Lung (tissue), 13 donors: ENCODE measurements around the gene CEND1. TPM values are rescaled to one million over a fixed set of nuclear protein-coding genes. Genes with fewer than 3 reads are reported as not detected.
"Not testable (repeated sequence)": the region's sequence is repeated elsewhere in the genome, so short reads cannot be mapped to it uniquely, and the experiment has no call there.

ENCODE experiments used
- ATAC-seq: fragments of 200-7000 bp; cut with Tn5 transposase; one replicate; pipeline ENCODE4 v1.9.1; 2020; ENCODE audit warnings: moderate number of reproducible peaks; ENCODE audit not compliant: insufficient read depth, low FRiP score
- DNase-seq, 3 donors: peaks; one replicate each; pipeline ENCODE4 v3.0.0-alpha.2; 2013 to 2017
- H3K27ac ChIP-seq, 2 donors: one replicate each; pipeline ENCODE4 v1.5.1; 2013; ENCODE audit warnings: mild to moderate bottlenecking in 2 of 2, moderate library complexity in 2 of 2, control low read depth in 1 of 2, inconsistent platforms in 1 of 2, low read depth in 1 of 2, low read length in 1 of 2
- H3K27me3 ChIP-seq, 3 donors: one replicate each; pipeline ENCODE4 v1.5.1; 2013; ENCODE audit warnings: low read length in 2 of 3; ENCODE audit not compliant: control insufficient read depth in 3 of 3, insufficient read depth in 3 of 3
- H3K36me3 ChIP-seq, 4 donors: one replicate each; pipeline ENCODE4 v1.5.1; 2013; ENCODE audit warnings: low read length in 4 of 4, mild to moderate bottlenecking in 1 of 4, moderate library complexity in 1 of 4; ENCODE audit not compliant: control insufficient read depth in 4 of 4, insufficient read depth in 4 of 4
- H3K4me1 ChIP-seq, 5 donors: one replicate each; pipeline ENCODE4 v1.5.1; 2013; ENCODE audit warnings: low read length in 5 of 5, mild to moderate bottlenecking in 2 of 5, moderate library complexity in 1 of 5; ENCODE audit not compliant: control insufficient read depth in 5 of 5, insufficient read depth in 5 of 5
- H3K4me3 ChIP-seq: one replicate; pipeline ENCODE4 v1.5.1; 2013; ENCODE audit warnings: mild to moderate bottlenecking, control low read depth, moderate library complexity
- H3K9ac ChIP-seq, 2 donors: one replicate each; pipeline ENCODE4 v1.5.1; 2013; ENCODE audit warnings: low read length in 2 of 2, control low read depth in 1 of 2; ENCODE audit not compliant: insufficient read depth in 1 of 2
- H3K9me3 ChIP-seq, 4 donors: one replicate each; pipeline ENCODE4 v1.5.1; 2013; ENCODE audit warnings: low read length in 3 of 4, mild to moderate bottlenecking in 1 of 4, moderate library complexity in 1 of 4; ENCODE audit not compliant: control insufficient read depth in 4 of 4, insufficient read depth in 3 of 4
- WGBS, 2 donors: extraction: QIAGEN DNeasy Blood & Tissue Kit; methylation state at CpG; one replicate each; pipeline ENCODE4 v1.1.7; 2013; 5-methylcytosine and 5-hydroxymethylcytosine counted together
- polyA plus RNA-seq, 2 donors: library from polyadenylated mRNA; stranded (reverse); fragments of 200-250 nt; gene quantifications; one replicate each; pipeline ENCODE4 v1.2.1, GENCODE V29; 2013
- small RNA-seq: library from RNA; depleted of rRNA; stranded (forward); fragments of <200 nt; gene quantifications from one replicate; pipeline ENCODE3, GENCODE V24; 2014; ENCODE audit warnings: low replicate concordance
- total RNA-seq, 2 donors: library from RNA; depleted of rRNA in 1 of 2; stranded (reverse); fragments of >200 nt in 1 of 2; gene quantifications; one replicate each; pipeline ENCODE4 v1.2.1, GENCODE V29; 2014 to 2021
- TF ChIP-seq, protein P1 (sequence below): IDR thresholded peaks from 2 replicates; pipeline ENCODE4 v1.5.1; 2012; ENCODE audit warnings: mild to moderate bottlenecking; ENCODE audit errors: control extremely low read depth, extremely low read depth
- donor health status: control.
- donor health status: control.
- donor health status: Bipolar disorder and iron deficiency.
- donor health status: healthy.
- donor health status: DM: yes; HTN: yes; CAD: no.

CEND1 gene
- total and polyA plus RNA-seq, 4 donors = 0.10 to 0.18 (median 0.14) TPM; not detected in 1

DNA sequence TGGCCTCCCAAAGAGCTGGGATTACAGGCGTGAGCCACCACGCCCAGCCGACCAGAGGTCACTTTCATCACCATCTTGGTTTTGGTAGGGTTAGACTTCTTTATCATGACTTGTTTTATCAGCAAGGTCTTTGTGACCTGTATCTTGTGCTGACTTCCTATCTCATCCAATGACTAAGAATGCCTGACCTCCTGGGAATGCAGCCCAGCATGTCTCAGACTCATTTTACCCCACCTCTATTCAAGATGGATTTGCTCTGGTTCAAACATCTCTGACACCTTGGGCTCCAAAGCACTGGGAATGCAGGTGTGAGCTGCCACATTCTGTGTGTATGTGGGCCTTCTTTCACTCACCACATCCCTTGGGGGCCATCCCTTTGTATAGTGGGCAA is 47.7 kb downstream of the CEND1 start:
- TF ChIP-seq, protein P1, sequence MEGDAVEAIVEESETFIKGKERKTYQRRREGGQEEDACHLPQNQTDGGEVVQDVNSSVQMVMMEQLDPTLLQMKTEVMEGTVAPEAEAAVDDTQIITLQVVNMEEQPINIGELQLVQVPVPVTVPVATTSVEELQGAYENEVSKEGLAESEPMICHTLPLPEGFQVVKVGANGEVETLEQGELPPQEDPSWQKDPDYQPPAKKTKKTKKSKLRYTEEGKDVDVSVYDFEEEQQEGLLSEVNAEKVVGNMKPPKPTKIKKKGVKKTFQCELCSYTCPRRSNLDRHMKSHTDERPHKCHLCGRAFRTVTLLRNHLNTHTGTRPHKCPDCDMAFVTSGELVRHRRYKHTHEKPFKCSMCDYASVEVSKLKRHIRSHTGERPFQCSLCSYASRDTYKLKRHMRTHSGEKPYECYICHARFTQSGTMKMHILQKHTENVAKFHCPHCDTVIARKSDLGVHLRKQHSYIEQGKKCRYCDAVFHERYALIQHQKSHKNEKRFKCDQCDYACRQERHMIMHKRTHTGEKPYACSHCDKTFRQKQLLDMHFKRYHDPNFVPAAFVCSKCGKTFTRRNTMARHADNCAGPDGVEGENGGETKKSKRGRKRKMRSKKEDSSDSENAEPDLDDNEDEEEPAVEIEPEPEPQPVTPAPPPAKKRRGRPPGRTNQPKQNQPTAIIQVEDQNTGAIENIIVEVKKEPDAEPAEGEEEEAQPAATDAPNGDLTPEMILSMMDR = no peak
- 90 to 92% methylated on average over 3 of the region's 3 CpGs for WGBS, 2 donors
- no peak overlapping the region for H3K9ac ChIP-seq
- H3K9me3 ChIP-seq = no peaks in the 10 kb centered on the region
- DNase-seq = no peak
- H3K4me1 ChIP-seq = peaks cover 0 to 9% (median 0%) of the 10 kb centered on the region in 5 donors
- no peaks in the 10 kb centered on the region for H3K36me3 ChIP-seq
- no peak overlapping the region for H3K27ac ChIP-seq
- ATAC-seq = no peak
- H3K4me3 ChIP-seq = no peak overlapping the region
- no peaks in the 10 kb centered on the region for H3K27me3 ChIP-seq

DNA sequence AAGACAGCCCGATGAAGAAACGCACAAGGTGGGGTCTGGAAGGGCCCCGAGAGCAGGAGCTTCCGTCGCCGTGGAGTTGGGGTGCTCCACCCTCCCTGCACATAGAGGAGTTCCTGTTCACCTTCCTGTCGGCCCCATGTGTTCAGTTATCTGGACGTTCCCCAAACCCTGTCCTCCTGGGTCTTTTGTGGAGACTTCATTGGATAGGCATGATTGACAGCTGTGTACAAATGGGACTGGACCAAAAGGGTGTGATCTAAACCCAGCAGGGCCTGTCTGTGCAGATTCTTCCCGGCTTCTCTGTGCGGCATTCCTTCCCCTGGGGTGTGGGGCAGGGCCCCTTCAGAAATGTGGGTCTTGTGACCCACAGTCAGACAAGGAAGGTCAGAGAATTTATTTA is 52.0 kb downstream of the CEND1 start:
- not testable (repeated sequence) for H3K9ac ChIP-seq, H3K36me3 ChIP-seq, ATAC-seq, DNase-seq, H3K27ac ChIP-seq, H3K4me1 ChIP-seq, H3K9me3 ChIP-seq, H3K4me3 ChIP-seq, H3K27me3 ChIP-seq
- 16 to 26% methylated on average over 10 of the region's 10 CpGs for WGBS, 2 donors

DNA sequence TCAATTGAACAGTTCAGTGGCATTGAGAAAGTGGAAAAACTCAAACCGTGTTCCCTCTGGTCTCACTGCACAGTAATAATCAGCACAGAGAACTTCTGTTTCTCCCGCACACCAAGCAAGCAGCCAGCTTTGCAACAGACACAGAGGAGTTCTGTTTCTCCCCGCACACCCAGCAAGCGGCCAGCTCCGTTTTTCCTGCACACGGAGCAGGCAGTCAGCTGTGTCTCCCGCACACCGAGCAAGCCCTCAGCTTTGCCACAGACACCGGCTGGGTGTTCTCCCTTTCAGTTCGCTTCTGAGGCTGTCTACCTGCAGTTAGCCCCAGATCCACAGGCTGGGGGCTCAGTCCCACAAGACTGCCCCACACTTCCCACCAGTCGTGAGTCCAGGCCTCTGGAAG is 52.5 kb downstream of the CEND1 start:
- H3K9me3 ChIP-seq = no peaks in the 10 kb centered on the region
- WGBS, 2 donors = 9 to 39% methylated on average over 11 of the region's 11 CpGs
- DNase-seq = no peak
- no peaks in the 10 kb centered on the region for H3K36me3 ChIP-seq
- H3K4me1 ChIP-seq = peaks cover 0 to 4% (median 0%) of the 10 kb centered on the region in 5 donors
- H3K4me3 ChIP-seq = no peak overlapping the region
- TF ChIP-seq, protein P1 = no peak
- ATAC-seq = no peak
- H3K27ac ChIP-seq = no peak overlapping the region
- no peaks in the 10 kb centered on the region for H3K27me3 ChIP-seq
- H3K9ac ChIP-seq = no peak overlapping the region

Small RNA genes within 50 kb of the gene (small RNA-seq; reads per million reads assigned to genes)
- not detected for gene SNORA52

Other genes with a start within 250 kb of the CEND1 start
- 1 to 10 TPM; 3.0 to 9.7 TPM for gene LMNTD2, start 229.4 kb downstream of the CEND1 start, total RNA-seq
- 1 to 10 TPM; 2.3 to 4.6 TPM for gene LMNTD2, start 229.4 kb downstream of the CEND1 start, polyA plus RNA-seq
- 10 to 100 TPM; 53.5 to 79.4 TPM for gene RASSF7, start 229.1 kb downstream of the CEND1 start, total RNA-seq
- 100 to 1,000 TPM in 1 of 2 donors, 10 to 100 TPM in 1; 47.9 to 153 TPM for gene RASSF7, start 229.1 kb downstream of the CEND1 start, polyA plus RNA-seq
- 10 to 100 TPM; 23.2 to 39.3 TPM for gene PHRF1, start 213.6 kb downstream of the CEND1 start, total RNA-seq
- 10 to 100 TPM; 16.3 to 23.7 TPM for gene PHRF1, start 213.6 kb downstream of the CEND1 start, polyA plus RNA-seq
- 10 to 100 TPM; 24.7 to 43.5 TPM for gene IRF7, start 174.1 kb downstream of the CEND1 start, total RNA-seq
- gene IRF7, start 174.1 kb downstream of the CEND1 start, polyA plus RNA-seq = 10 to 100 TPM; 62.1 to 68.3 TPM
- not detected for gene CDHR5, start 165.1 kb downstream of the CEND1 start, total RNA-seq
- under 1 TPM; 0.02 to 0.10 TPM for gene CDHR5, start 165.1 kb downstream of the CEND1 start, polyA plus RNA-seq
- gene SCT, start 162.9 kb downstream of the CEND1 start, total RNA-seq = not detected
- not detected for gene SCT, start 162.9 kb downstream of the CEND1 start, polyA plus RNA-seq
- gene DRD4, start 152.8 kb downstream of the CEND1 start, total RNA-seq = 1 to 10 TPM in 1 of 2 donors, not detected in 1; 1.1 TPM
- gene DRD4, start 152.8 kb downstream of the CEND1 start, polyA plus RNA-seq = under 1 TPM; 0.05 to 0.35 TPM
- 10 to 100 TPM; 18.5 to 33.1 TPM for gene DEAF1, start 94.9 kb downstream of the CEND1 start, total RNA-seq
- gene DEAF1, start 94.9 kb downstream of the CEND1 start, polyA plus RNA-seq = 10 to 100 TPM; 20.0 to 24.7 TPM
- 10 to 100 TPM; 10.3 to 23.2 TPM for gene TMEM80, start 94.3 kb downstream of the CEND1 start, total RNA-seq
- 10 to 100 TPM; 13.8 to 28.1 TPM for gene TMEM80, start 94.3 kb downstream of the CEND1 start, polyA plus RNA-seq
- 100 to 1,000 TPM in 1 of 2 donors, 10 to 100 TPM in 1; 92.4 to 166 TPM for gene EPS8L2, start 83.9 kb downstream of the CEND1 start, total RNA-seq
- 100 to 1,000 TPM in 1 of 2 donors, 10 to 100 TPM in 1; 35.6 to 114 TPM for gene EPS8L2, start 83.9 kb downstream of the CEND1 start, polyA plus RNA-seq
- gene TALDO1, start 42.6 kb downstream of the CEND1 start, total RNA-seq = 100 to 1,000 TPM; 128 to 292 TPM
- 100 to 1,000 TPM; 186 to 311 TPM for gene TALDO1, start 42.6 kb downstream of the CEND1 start, polyA plus RNA-seq
- gene GATD1, start 12.6 kb downstream of the CEND1 start, total RNA-seq = 10 to 100 TPM; 24.6 to 63.1 TPM
- gene GATD1, start 12.6 kb downstream of the CEND1 start, polyA plus RNA-seq = 10 to 100 TPM; 22.1 to 53.6 TPM
- gene SLC25A22, start 8.2 kb upstream of the CEND1 start, total RNA-seq = 10 to 100 TPM; 10.6 to 38.2 TPM
- 10 to 100 TPM; 18.6 to 36.4 TPM for gene SLC25A22, start 8.2 kb upstream of the CEND1 start, polyA plus RNA-seq
- gene PIDD1, start 15.1 kb upstream of the CEND1 start, total RNA-seq = 10 to 100 TPM in 1 of 2 donors, 1 to 10 TPM in 1; 8.7 to 15.3 TPM
- 10 to 100 TPM in 1 of 2 donors, 1 to 10 TPM in 1; 8.5 to 16.9 TPM for gene PIDD1, start 15.1 kb upstream of the CEND1 start, polyA plus RNA-seq
- 1,000 to 10,000 TPM in 1 of 2 donors, 100 to 1,000 TPM in 1; 441 to 1,892 TPM for gene RPLP2, start 19.9 kb upstream of the CEND1 start, total RNA-seq
- gene RPLP2, start 19.9 kb upstream of the CEND1 start, polyA plus RNA-seq = 1,000 to 10,000 TPM; 1,133 to 2,648 TPM
- 100 to 1,000 TPM in 1 of 2 donors, 10 to 100 TPM in 1; 65.1 to 160 TPM for gene PNPLA2, start 28.8 kb upstream of the CEND1 start, total RNA-seq
- 10 to 100 TPM; 76.1 to 92.4 TPM for gene PNPLA2, start 28.8 kb upstream of the CEND1 start, polyA plus RNA-seq
- 10 to 100 TPM; 17.9 to 45.1 TPM for gene CRACR2B, start 37.8 kb upstream of the CEND1 start, total RNA-seq
- gene CRACR2B, start 37.8 kb upstream of the CEND1 start, polyA plus RNA-seq = 10 to 100 TPM; 19.1 to 44.4 TPM
- gene CD151, start 42.9 kb upstream of the CEND1 start, total RNA-seq = 100 to 1,000 TPM; 182 to 486 TPM
- 100 to 1,000 TPM; 313 to 556 TPM for gene CD151, start 42.9 kb upstream of the CEND1 start, polyA plus RNA-seq
- gene POLR2L, start 52.4 kb upstream of the CEND1 start, total RNA-seq = 100 to 1,000 TPM; 144 to 155 TPM
- gene POLR2L, start 52.4 kb upstream of the CEND1 start, polyA plus RNA-seq = 100 to 1,000 TPM; 179 to 183 TPM
- gene TSPAN4, start 52.8 kb upstream of the CEND1 start, total RNA-seq = 100 to 1,000 TPM in 1 of 2 donors, 10 to 100 TPM in 1; 68.3 to 135 TPM
- gene TSPAN4, start 52.8 kb upstream of the CEND1 start, polyA plus RNA-seq = 100 to 1,000 TPM; 133 to 197 TPM
- gene CHID1, start 120.7 kb upstream of the CEND1 start, total RNA-seq = 10 to 100 TPM; 41.7 to 92.2 TPM
- gene CHID1, start 120.7 kb upstream of the CEND1 start, polyA plus RNA-seq = 10 to 100 TPM; 42.4 to 55.2 TPM
- gene AP2A2, start 135.8 kb upstream of the CEND1 start, total RNA-seq = 10 to 100 TPM; 60.0 to 93.2 TPM
- gene AP2A2, start 135.8 kb upstream of the CEND1 start, polyA plus RNA-seq = 10 to 100 TPM; 33.8 to 48.8 TPM
- gene MUC6, start 246.6 kb upstream of the CEND1 start, total RNA-seq = under 1 TPM in 1 of 2 donors, not detected in 1; 0.92 TPM
- gene MUC6, start 246.6 kb upstream of the CEND1 start, polyA plus RNA-seq = under 1 TPM; 0.01 to 0.06 TPM